Measurements from ENCODE around the gene SLC27A4. TPM values are rescaled to one million over a fixed set of nuclear protein-coding genes. Genes with fewer than 3 reads are reported as not detected.

Gene SLC27A4
- total and polyA plus RNA-seq, 2 donors from 2014 or later, result 29.3 to 58.7 TPM

GRCh38 chr9:128294142-128294541, 46.2 kb upstream of the SLC27A4 start:
- FAIRE-seq, result no peak
- H3K4me3 ChIP-seq (ENCODE audit: low read length in 3 of 3), result no peak overlapping the region
- intact Hi-C loops (cut with DNase I), result no loop called here

GRCh38 chr9:128296340-128297220, 43.7 kb upstream of the SLC27A4 start:
- Histone ChIP-seq H3K9me3 (ENCODE audit: control insufficient read depth in 2 of 3, insufficient read depth in 1 of 3, low read length in 3 of 3) (no peaks in the 10 kb centered on the region), H3K27me3 (ENCODE audit: control insufficient read depth, insufficient read depth, low read length) (no peaks in the 10 kb centered on the region), H3K27ac (ENCODE audit: low read depth in 2 of 2, low read length in 2 of 2) (no peak overlapping the region), H3K4me1 (ENCODE audit: control insufficient read depth in 2 of 3, insufficient read depth in 2 of 3, low read depth in 1 of 3, low read length in 3 of 3) (peaks cover 0 to 7% (median 0%) of the 10 kb centered on the region in 3 donors), H3K9ac (ENCODE audit: low read length in 3 of 3) (no peak overlapping the region), H3K36me3 (ENCODE audit: control insufficient read depth in 2 of 3, insufficient read depth in 3 of 3, low read length in 3 of 3) (no peaks in the 10 kb centered on the region), H3K4me3 (ENCODE audit: low read length in 3 of 3) (no peak overlapping the region)
- FAIRE-seq (no peak), DNase-seq (no peak)
- TF ChIP-seq CTCF (IDR thresholded peaks at IDR 0.05; ENCODE audit: borderline replicate concordance, extremely low read depth, insufficient read depth), result no peak
- intact Hi-C loops (cut with DNase I), result no loop called here

More at GRCh38 chr9:128294142-128294541, 46.2 kb upstream of the SLC27A4 start:
- H3K9ac ChIP-seq (ENCODE audit: low read length in 3 of 3), result no peak overlapping the region
- H3K4me1 ChIP-seq (ENCODE audit: control insufficient read depth in 2 of 3, insufficient read depth in 2 of 3, low read depth in 1 of 3, low read length in 3 of 3), result peaks cover 0 to 7% (median 0%) of the 10 kb centered on the region in 3 donors
- H3K9me3 ChIP-seq (ENCODE audit: control insufficient read depth in 2 of 3, insufficient read depth in 1 of 3, low read length in 3 of 3), result no peaks in the 10 kb centered on the region
- TF ChIP-seq CTCF (IDR thresholded peaks at IDR 0.05; ENCODE audit: borderline replicate concordance, extremely low read depth, insufficient read depth), result no peak
- H3K36me3 ChIP-seq (ENCODE audit: control insufficient read depth in 2 of 3, insufficient read depth in 3 of 3, low read length in 3 of 3), result no peaks in the 10 kb centered on the region
- no peaks in the 10 kb centered on the region for H3K27me3 ChIP-seq (ENCODE audit: control insufficient read depth, insufficient read depth, low read length)
- DNase-seq, result no peak
- no peak overlapping the region for H3K27ac ChIP-seq (ENCODE audit: low read depth in 2 of 2, low read length in 2 of 2)

GRCh38 chr9:128297221-128297773, 43.0 kb upstream of the SLC27A4 start:
- H3K27ac ChIP-seq (ENCODE audit: low read depth in 2 of 2, low read length in 2 of 2), result no peak overlapping the region
- no peak for TF ChIP-seq CTCF (IDR thresholded peaks at IDR 0.05; ENCODE audit: borderline replicate concordance, extremely low read depth, insufficient read depth)

More at GRCh38 chr9:128297221-128297773, 43.0 kb upstream of the SLC27A4 start:
- no peaks in the 10 kb centered on the region for H3K9me3 ChIP-seq (ENCODE audit: control insufficient read depth in 2 of 3, insufficient read depth in 1 of 3, low read length in 3 of 3)
- no peaks in the 10 kb centered on the region for H3K36me3 ChIP-seq (ENCODE audit: control insufficient read depth in 2 of 3, insufficient read depth in 3 of 3, low read length in 3 of 3)
- intact Hi-C loops (cut with DNase I), result no loop called here
- DNase-seq (no peak), FAIRE-seq (no peak)
- no peak overlapping the region for H3K9ac ChIP-seq (ENCODE audit: low read length in 3 of 3)
- peaks cover 0 to 7% (median 0%) of the 10 kb centered on the region in 3 donors for H3K4me1 ChIP-seq (ENCODE audit: control insufficient read depth in 2 of 3, insufficient read depth in 2 of 3, low read depth in 1 of 3, low read length in 3 of 3)
- no peaks in the 10 kb centered on the region for H3K27me3 ChIP-seq (ENCODE audit: control insufficient read depth, insufficient read depth, low read length)
- no peak overlapping the region for H3K4me3 ChIP-seq (ENCODE audit: low read length in 3 of 3)

All from kidney (tissue), 14 donors.